ENCODE measurements around the gene DDR1.

DDR1 gene

GRCh38 chr6:30881392-30882203, 2.7 kb upstream of the DDR1 start:
- no peak for DNase-seq

GRCh38 chr6:30882204-30882758, 2.0 kb upstream of the DDR1 start:
- DNase-seq, result no peak

GRCh38 chr6:30882759-30883684, 1.3 kb upstream of the DDR1 start:
- no peak for DNase-seq

- peak in 1 of 2 experiments; percentile 33 for DNase-seq
These were observed 482 bp downstream of the DDR1 start for GRCh38 chr6:30884521-30885480.

- DNase-seq, result peak in 1 of 2 experiments; percentile 33
These were observed 1.2 kb downstream of the DDR1 start for GRCh38 chr6:30885481-30885998.

- peak in 1 of 2 experiments; percentile 50 for DNase-seq
These were observed 1.9 kb downstream of the DDR1 start for GRCh38 chr6:30885999-30886896.

- no peak for DNase-seq
These were observed 2.6 kb downstream of the DDR1 start for GRCh38 chr6:30886897-30887255.

GRCh38 chr6:30887901-30888815, 3.8 kb downstream of the DDR1 start:
- no peak for DNase-seq

GRCh38 chr6:30888816-30889495, 4.6 kb downstream of the DDR1 start:
- no peak for DNase-seq

- no peak for DNase-seq
These were observed 5.2 kb downstream of the DDR1 start for GRCh38 chr6:30889496-30889885.

- DNase-seq, result no peak
These were observed 5.8 kb downstream of the DDR1 start for GRCh38 chr6:30889921-30890645.

- no peak for DNase-seq
These were observed 6.5 kb downstream of the DDR1 start for GRCh38 chr6:30890646-30891449.

- no peak for DNase-seq
These were observed 7.1 kb downstream of the DDR1 start for GRCh38 chr6:30891450-30891723.

- no peak for DNase-seq
These were observed 7.7 kb downstream of the DDR1 start for GRCh38 chr6:30891816-30892538.

- DNase-seq, result no peak
These were observed 8.8 kb downstream of the DDR1 start for GRCh38 chr6:30893001-30893591.

- DNase-seq, result no peak
These were observed 9.3 kb downstream of the DDR1 start for GRCh38 chr6:30893666-30894065.

GRCh38 chr6:30894381-30894780, 10.1 kb downstream of the DDR1 start:
- no peak for DNase-seq

Measured in NCI-H446 (cell line).